Measurements from ENCODE around the gene SLC12A1.

- no peak for TF ChIP-seq CTCF (IDR thresholded peaks at IDR 0.05; ENCODE audit: low read length)
- no peak for TF ChIP-seq EZH2 (IDR thresholded peaks at IDR 0.05; ENCODE audit: borderline replicate concordance, low read length)
Measured at GRCh38 chr15:48177766-48178647, 28.1 kb upstream of the SLC12A1 start, which contains the start of gene MYEF2.
